ENCODE measurements around the gene TMCC3.

Gene TMCC3

GRCh38 chr12:94535510-94535921, 114.8 kb downstream of the TMCC3 start:
- Histone ChIP-seq H3K4me2 (ENCODE audit: low read length) (no peak overlapping the region), H3K79me1 (ENCODE audit: low read length) (no peaks in the 10 kb centered on the region), H3K9ac (ENCODE audit: low read length) (no peak overlapping the region), H3K4me3 (ENCODE audit: low read depth, low read length) (no peak overlapping the region), H2BK120ac (ENCODE audit: insufficient read depth, low read length, poor library complexity) (no peak overlapping the region), H2BK5ac (ENCODE audit: low read depth, low read length, poor library complexity) (no peak overlapping the region), H3K27me3 (ENCODE audit: insufficient read depth, low read length) (no peaks in the 10 kb centered on the region), H3K14ac (ENCODE audit: low read length) (no peak overlapping the region), H4K91ac (ENCODE audit: low read depth, low read length) (no peak overlapping the region), H4K8ac (ENCODE audit: low read depth, low read length) (no peak overlapping the region), H3K36me3 (ENCODE audit: control insufficient read depth in 1 of 2, insufficient read depth in 2 of 2, low read length in 2 of 2) (no peaks in the 10 kb centered on the region), H2AK5ac (ENCODE audit: low read length) (no peak overlapping the region), H3K4me1 (ENCODE audit: control insufficient read depth in 1 of 2, insufficient read depth in 2 of 2, low read length in 2 of 2) (no peaks in the 10 kb centered on the region), H3K9me3 (ENCODE audit: insufficient read depth, low read depth, low read length) (no peaks in the 10 kb centered on the region), H4K12ac (ENCODE audit: low read depth, low read length) (no peak overlapping the region), H3K4ac (ENCODE audit: low read depth, low read length) (no peak overlapping the region), H2BK12ac (ENCODE audit: low read length) (no peak overlapping the region), H3K27ac (ENCODE audit: low read depth, low read length) (no peak overlapping the region), H3K18ac (ENCODE audit: low read length) (no peak overlapping the region), H3K79me2 (ENCODE audit: control insufficient read depth, insufficient read depth, low read length, poor library complexity) (no peaks in the 10 kb centered on the region), H2AFZ (ENCODE audit: insufficient read depth, low read length, poor library complexity) (no peak overlapping the region), H3K23ac (ENCODE audit: low read length) (no peak overlapping the region)
- DNase-seq, result no peak
- no CpG with 5 or more reads among the region's 7 CpGs for WGBS (ENCODE audit: extremely low coverage, insufficient coverage, insufficient read length)

- Histone ChIP-seq H3K9me3 (ENCODE audit: insufficient read depth, low read depth, low read length) (peaks cover 2% of the 10 kb centered on the region), H3K4me2 (ENCODE audit: low read length) (no peak overlapping the region), H2AK5ac (ENCODE audit: low read length) (no peak overlapping the region), H2AFZ (ENCODE audit: insufficient read depth, low read length, poor library complexity) (no peak overlapping the region), H3K79me2 (ENCODE audit: control insufficient read depth, insufficient read depth, low read length, poor library complexity) (no peaks in the 10 kb centered on the region), H3K4me3 (ENCODE audit: low read depth, low read length) (no peak overlapping the region), H3K18ac (ENCODE audit: low read length) (no peak overlapping the region), H3K27me3 (ENCODE audit: insufficient read depth, low read length) (no peaks in the 10 kb centered on the region), H2BK12ac (ENCODE audit: low read length) (no peak overlapping the region), H2BK5ac (ENCODE audit: low read depth, low read length, poor library complexity) (no peak overlapping the region), H3K27ac (ENCODE audit: low read depth, low read length) (no peak overlapping the region), H3K79me1 (ENCODE audit: low read length) (no peaks in the 10 kb centered on the region), H3K23ac (ENCODE audit: low read length) (no peak overlapping the region), H3K4ac (ENCODE audit: low read depth, low read length) (no peak overlapping the region), H4K12ac (ENCODE audit: low read depth, low read length) (no peak overlapping the region), H3K4me1 (ENCODE audit: control insufficient read depth in 1 of 2, insufficient read depth in 2 of 2, low read length in 2 of 2) (no peaks in the 10 kb centered on the region), H3K14ac (ENCODE audit: low read length) (no peak overlapping the region), H4K91ac (ENCODE audit: low read depth, low read length) (no peak overlapping the region), H3K9ac (ENCODE audit: low read length) (no peak overlapping the region), H3K36me3 (ENCODE audit: control insufficient read depth in 1 of 2, insufficient read depth in 2 of 2, low read length in 2 of 2) (no peaks in the 10 kb centered on the region), H4K8ac (ENCODE audit: low read depth, low read length) (no peak overlapping the region), H2BK120ac (ENCODE audit: insufficient read depth, low read length, poor library complexity) (no peak overlapping the region)
- DNase-seq, result no peak
- no CpG with 5 or more reads among the region's 14 CpGs for WGBS (ENCODE audit: extremely low coverage, insufficient coverage, insufficient read length)
Measured at GRCh38 chr12:94534774-94535509, 115.4 kb downstream of the TMCC3 start.

GRCh38 chr12:94534278-94534677, 116.1 kb downstream of the TMCC3 start:
- Histone ChIP-seq H3K4ac (ENCODE audit: low read depth, low read length) (no peak overlapping the region), H3K79me1 (ENCODE audit: low read length) (no peaks in the 10 kb centered on the region), H2AFZ (ENCODE audit: insufficient read depth, low read length, poor library complexity) (no peak overlapping the region), H3K23ac (ENCODE audit: low read length) (no peak overlapping the region), H2BK12ac (ENCODE audit: low read length) (no peak overlapping the region), H3K27me3 (ENCODE audit: insufficient read depth, low read length) (no peaks in the 10 kb centered on the region), H2BK120ac (ENCODE audit: insufficient read depth, low read length, poor library complexity) (no peak overlapping the region), H3K18ac (ENCODE audit: low read length) (no peak overlapping the region), H3K4me3 (ENCODE audit: low read depth, low read length) (no peak overlapping the region), H2AK5ac (ENCODE audit: low read length) (no peak overlapping the region), H2BK5ac (ENCODE audit: low read depth, low read length, poor library complexity) (no peak overlapping the region), H3K14ac (ENCODE audit: low read length) (no peak overlapping the region), H3K79me2 (ENCODE audit: control insufficient read depth, insufficient read depth, low read length, poor library complexity) (no peaks in the 10 kb centered on the region), H3K9me3 (ENCODE audit: insufficient read depth, low read depth, low read length) (peaks cover 2% of the 10 kb centered on the region), H3K4me1 (ENCODE audit: control insufficient read depth in 1 of 2, insufficient read depth in 2 of 2, low read length in 2 of 2) (no peaks in the 10 kb centered on the region), H4K12ac (ENCODE audit: low read depth, low read length) (no peak overlapping the region), H4K91ac (ENCODE audit: low read depth, low read length) (no peak overlapping the region), H3K36me3 (ENCODE audit: control insufficient read depth in 1 of 2, insufficient read depth in 2 of 2, low read length in 2 of 2) (no peaks in the 10 kb centered on the region), H3K4me2 (ENCODE audit: low read length) (no peak overlapping the region), H3K27ac (ENCODE audit: low read depth, low read length) (no peak overlapping the region), H4K8ac (ENCODE audit: low read depth, low read length) (no peak overlapping the region), H3K9ac (ENCODE audit: low read length) (no peak overlapping the region)
- WGBS (ENCODE audit: extremely low coverage, insufficient coverage, insufficient read length), result no CpG with 5 or more reads among the region's 6 CpGs
- no peak for DNase-seq

- peaks cover 2% of the 10 kb centered on the region for H3K9me3 ChIP-seq (ENCODE audit: insufficient read depth, low read depth, low read length)
- H3K36me3 ChIP-seq (ENCODE audit: control insufficient read depth in 1 of 2, insufficient read depth in 2 of 2, low read length in 2 of 2), result no peaks in the 10 kb centered on the region
- H3K23ac ChIP-seq (ENCODE audit: low read length), result no peak overlapping the region
- H3K79me1 ChIP-seq (ENCODE audit: low read length), result no peaks in the 10 kb centered on the region
- no peak overlapping the region for H3K4me2 ChIP-seq (ENCODE audit: low read length)
- H4K8ac ChIP-seq (ENCODE audit: low read depth, low read length), result no peak overlapping the region
- H4K12ac ChIP-seq (ENCODE audit: low read depth, low read length), result no peak overlapping the region
- DNase-seq, result peak; percentile 56 to 83
- no peak overlapping the region for H3K9ac ChIP-seq (ENCODE audit: low read length)
- no CpG with 5 or more reads among the region's 16 CpGs for WGBS (ENCODE audit: extremely low coverage, insufficient coverage, insufficient read length)
- no peak overlapping the region for H4K91ac ChIP-seq (ENCODE audit: low read depth, low read length)
- no peaks in the 10 kb centered on the region for H3K79me2 ChIP-seq (ENCODE audit: control insufficient read depth, insufficient read depth, low read length, poor library complexity)
- H2BK120ac ChIP-seq (ENCODE audit: insufficient read depth, low read length, poor library complexity), result no peak overlapping the region
- H3K4ac ChIP-seq (ENCODE audit: low read depth, low read length), result no peak overlapping the region
- no peaks in the 10 kb centered on the region for H3K4me1 ChIP-seq (ENCODE audit: control insufficient read depth in 1 of 2, insufficient read depth in 2 of 2, low read length in 2 of 2)
- no peak overlapping the region for H2BK5ac ChIP-seq (ENCODE audit: low read depth, low read length, poor library complexity)
- no peak overlapping the region for H3K14ac ChIP-seq (ENCODE audit: low read length)
- H2AK5ac ChIP-seq (ENCODE audit: low read length), result no peak overlapping the region
- no peak overlapping the region for H3K18ac ChIP-seq (ENCODE audit: low read length)
- H3K4me3 ChIP-seq (ENCODE audit: low read depth, low read length), result no peak overlapping the region
- H3K27ac ChIP-seq (ENCODE audit: low read depth, low read length), result no peak overlapping the region
- H3K27me3 ChIP-seq (ENCODE audit: insufficient read depth, low read length), result no peaks in the 10 kb centered on the region
- no peak overlapping the region for H2AFZ ChIP-seq (ENCODE audit: insufficient read depth, low read length, poor library complexity)
- no peak overlapping the region for H2BK12ac ChIP-seq (ENCODE audit: low read length)
Measured at GRCh38 chr12:94532490-94533422, 117.6 kb downstream of the TMCC3 start.

Measured in trophoblast cell (in vitro differentiated cells and primary cell).